ENCODE measurements around the gene THADA.

GRCh38 chr2:43642363-43642762 is 46.5 kb upstream of the THADA start:
- TF ChIP-seq, protein P1, sequence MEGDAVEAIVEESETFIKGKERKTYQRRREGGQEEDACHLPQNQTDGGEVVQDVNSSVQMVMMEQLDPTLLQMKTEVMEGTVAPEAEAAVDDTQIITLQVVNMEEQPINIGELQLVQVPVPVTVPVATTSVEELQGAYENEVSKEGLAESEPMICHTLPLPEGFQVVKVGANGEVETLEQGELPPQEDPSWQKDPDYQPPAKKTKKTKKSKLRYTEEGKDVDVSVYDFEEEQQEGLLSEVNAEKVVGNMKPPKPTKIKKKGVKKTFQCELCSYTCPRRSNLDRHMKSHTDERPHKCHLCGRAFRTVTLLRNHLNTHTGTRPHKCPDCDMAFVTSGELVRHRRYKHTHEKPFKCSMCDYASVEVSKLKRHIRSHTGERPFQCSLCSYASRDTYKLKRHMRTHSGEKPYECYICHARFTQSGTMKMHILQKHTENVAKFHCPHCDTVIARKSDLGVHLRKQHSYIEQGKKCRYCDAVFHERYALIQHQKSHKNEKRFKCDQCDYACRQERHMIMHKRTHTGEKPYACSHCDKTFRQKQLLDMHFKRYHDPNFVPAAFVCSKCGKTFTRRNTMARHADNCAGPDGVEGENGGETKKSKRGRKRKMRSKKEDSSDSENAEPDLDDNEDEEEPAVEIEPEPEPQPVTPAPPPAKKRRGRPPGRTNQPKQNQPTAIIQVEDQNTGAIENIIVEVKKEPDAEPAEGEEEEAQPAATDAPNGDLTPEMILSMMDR (conservative IDR thresholded peaks at IDR 0.05 in 1 of 2, IDR thresholded peaks at IDR 0.05 in 1 of 2; ENCODE audit: low read depth in 1 of 2, low read length in 2 of 2) = no peak
- TF ChIP-seq EZH2 (IDR thresholded peaks at IDR 0.05; ENCODE audit: low read length, missing control alignments) = no peak
